GM21381 (cell line): ENCODE results near the gene SEZ6L.

Experiments used
- ATAC-seq: cut with Tn5 transposase; IDR thresholded peaks from one replicate; pipeline ENCODE4 v1.9.1; 2021; ENCODE audit warnings: mild to moderate bottlenecking, moderate library complexity; ENCODE audit not compliant: unreplicated experiment

Gene SEZ6L

GRCh38 chr22:26239581-26239980 is 70.3 kb downstream of the SEZ6L start:
- ATAC-seq = no peak

DNA sequence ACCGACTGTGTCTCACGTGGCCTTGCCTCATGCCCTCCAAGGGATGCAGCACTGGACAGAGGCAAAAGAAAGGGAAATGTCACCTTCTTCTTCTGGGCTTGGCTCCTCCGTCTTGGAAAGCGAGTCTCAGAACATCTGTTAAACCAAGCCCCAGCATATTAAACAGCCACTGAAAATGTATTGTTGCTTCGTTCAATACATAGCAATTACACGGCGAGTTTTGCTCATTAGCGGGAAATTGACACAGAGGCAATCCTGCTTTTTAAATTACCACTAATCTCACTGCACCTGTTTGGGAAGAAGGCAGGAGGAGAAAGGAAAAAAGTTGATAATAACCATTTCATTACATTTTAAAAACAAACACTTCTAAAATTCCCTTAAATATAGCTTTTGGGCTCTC is 72.1 kb downstream of the SEZ6L start:
- ATAC-seq = no peak

DNA sequence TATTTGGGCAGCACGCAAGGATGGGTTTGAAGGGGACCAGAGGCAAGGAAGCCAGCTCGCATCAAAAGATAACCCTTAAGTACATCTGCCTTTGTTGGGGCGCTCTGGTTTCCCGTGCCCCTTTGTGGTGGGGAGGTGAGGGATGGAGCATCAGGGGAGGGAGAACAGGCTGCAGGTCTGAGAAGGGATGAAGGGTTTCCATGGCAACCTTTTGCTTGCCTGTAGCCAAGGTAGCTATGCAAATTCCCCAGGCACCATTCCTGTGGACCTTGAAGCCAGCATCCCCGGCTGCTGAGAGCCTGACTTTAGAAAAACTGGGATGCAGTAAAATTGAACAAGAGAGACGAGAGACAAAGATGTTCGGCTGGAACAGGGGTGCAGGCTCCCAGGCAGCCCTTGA is 75.7 kb downstream of the SEZ6L start:
- ATAC-seq = no peak

DNA sequence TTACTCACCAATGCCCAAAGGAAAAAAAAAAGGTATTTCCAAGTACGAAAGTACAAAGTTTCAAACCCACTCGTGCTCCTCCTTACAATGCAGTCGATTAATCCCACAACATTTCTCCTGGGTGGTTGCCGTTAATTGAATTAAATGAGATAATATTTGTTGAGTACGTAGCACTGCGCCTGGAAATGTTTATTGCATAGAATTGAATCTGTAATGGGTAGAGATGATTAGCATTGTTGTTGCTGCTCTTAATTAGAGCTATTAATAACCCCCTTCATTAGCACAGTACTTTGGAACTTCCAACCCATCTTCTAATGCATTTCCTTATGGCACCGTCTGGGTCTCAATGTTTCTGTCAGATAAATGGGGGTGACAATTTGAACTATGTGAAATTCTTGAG is 77.3 kb downstream of the SEZ6L start:
- no peak for ATAC-seq

DNA sequence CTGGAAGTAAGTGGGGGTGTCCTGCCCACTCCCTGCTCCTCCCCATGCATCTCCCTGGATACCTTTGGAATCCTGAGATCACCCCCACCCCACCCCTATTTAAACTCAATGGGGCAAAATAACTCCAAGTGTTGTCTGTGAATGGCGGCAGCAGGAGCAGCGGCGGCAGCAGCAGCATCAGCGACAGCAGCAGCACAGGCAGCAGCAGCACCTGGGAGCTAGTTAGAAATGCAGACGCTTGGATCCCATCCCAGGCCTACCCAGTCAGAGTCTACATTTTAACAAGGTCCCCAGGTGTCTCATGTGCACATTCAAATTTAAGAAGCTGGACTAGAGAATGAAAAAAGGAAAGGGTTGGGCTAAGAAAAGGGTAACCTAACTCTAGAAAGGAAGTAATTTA is 82.6 kb downstream of the SEZ6L start:
- no peak for ATAC-seq

DNA sequence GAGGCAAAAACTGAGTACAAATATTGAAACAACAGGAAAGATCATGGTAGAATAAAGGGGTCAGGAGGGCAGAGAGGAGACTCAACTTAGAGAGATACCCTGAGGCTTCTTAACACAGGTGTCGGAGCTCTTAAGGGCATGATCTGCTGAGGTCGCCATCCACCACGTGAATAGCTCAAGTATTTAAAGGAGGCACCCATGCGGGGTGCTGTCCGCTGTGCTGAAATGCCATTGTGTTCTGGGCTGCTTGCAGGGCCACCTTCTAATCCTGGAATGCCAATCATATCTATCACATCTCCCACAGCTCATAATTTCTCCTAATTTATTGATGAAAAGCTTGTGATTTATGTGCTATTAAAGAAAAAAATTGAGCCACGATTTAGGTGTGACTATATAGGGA is 90.2 kb downstream of the SEZ6L start:
- ATAC-seq = no peak

- ATAC-seq = no peak
These were observed 94.9 kb downstream of the SEZ6L start for GRCh38 chr22:26264162-26264561.

DNA sequence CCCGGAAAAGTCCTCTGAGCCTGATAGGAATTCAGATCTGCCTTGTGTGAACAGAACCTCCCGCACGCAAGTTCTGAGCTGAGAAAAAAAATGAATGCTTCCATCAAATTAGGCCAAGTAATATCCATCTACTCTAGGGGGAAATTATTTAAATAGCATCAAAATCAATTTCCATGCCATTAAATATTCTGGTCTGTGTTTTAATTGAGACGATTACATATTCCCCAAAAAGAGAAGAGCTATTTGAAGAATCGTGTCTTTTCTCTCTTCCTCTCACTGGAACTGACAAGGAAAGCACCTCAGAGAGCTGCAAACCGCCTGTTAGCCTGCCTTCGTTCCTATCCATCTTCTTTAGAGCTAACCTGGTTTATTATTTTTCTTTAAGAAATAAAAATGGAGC is 96.0 kb downstream of the SEZ6L start:
- no peak for ATAC-seq

GRCh38 chr22:26265909-26266308 is 96.6 kb downstream of the SEZ6L start:
- ATAC-seq = no peak

DNA sequence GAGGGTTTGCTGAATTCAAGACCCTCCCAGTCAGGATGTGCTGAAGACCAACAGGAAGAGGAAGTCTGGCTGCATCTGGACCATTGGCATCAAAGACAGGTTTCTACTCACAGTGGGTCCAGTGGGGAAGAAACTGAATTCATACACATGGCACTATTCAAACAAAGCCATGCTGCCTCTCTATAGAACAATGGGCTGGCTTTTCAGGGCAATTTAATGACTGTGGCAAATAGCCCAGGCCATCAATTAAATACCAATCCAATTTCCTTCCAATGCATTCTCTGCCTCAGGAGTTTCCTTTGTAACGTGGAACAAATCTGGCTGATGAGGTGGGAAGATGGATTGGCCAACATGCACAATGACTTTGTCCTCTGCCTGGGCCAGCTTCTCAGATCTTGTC is 98.6 kb downstream of the SEZ6L start:
- ATAC-seq = no peak

GRCh38 chr22:26269572-26269971 is 100.3 kb downstream of the SEZ6L start:
- ATAC-seq = no peak

DNA sequence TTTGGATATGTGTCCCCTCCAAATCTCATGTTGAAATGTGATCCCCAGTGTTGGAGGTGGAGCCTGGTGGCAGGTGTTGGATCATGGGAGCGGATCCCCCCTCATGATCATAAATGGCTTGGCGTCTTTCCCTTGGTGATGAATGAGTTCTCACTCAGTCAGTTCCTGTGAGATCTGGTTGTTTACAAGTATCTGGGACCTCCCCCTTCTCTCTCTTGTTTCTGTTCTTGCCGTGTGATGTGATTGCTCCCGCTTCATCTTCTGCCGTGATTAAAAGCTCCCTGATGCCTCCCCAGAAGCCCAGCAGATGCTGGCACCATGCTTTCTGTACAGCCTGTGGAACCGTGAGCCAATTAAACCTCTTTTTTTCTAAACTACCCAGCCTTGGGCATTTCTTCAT is 102.2 kb downstream of the SEZ6L start:
- no peak for ATAC-seq

- ATAC-seq = no peak
These were observed 103.9 kb downstream of the SEZ6L start for GRCh38 chr22:26273011-26273675.

DNA sequence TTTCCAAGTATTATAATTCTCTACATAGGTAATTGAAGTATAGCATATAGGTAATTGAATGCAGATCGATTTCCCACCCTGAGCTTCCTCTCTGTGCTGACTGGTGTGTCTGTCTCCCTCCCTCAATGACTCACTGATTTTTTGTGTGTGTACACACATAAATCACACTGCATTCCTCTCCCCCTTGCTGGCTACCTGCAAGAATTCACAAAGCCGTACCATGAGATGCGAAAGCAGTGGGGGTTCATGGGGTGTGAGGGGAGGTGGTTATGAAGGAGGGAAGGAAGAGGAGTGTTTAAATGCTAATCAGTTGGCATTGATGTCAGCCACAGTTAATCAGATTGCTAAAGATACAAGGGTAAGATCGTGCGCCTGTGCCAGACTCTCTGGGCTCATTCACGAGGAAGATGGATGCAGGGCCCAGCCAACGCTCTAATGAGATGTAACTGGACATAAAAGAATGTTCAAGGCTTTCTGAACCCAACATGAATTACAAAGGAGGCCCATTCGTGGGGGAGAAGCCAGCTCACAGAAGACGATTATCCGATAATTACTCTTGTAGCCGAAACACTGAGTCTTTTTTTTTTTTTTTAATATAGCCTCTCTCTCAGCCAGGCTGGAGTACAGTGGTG is 107.4 kb downstream of the SEZ6L start:
- no peak for ATAC-seq

GRCh38 chr22:26281941-26282340 is 112.7 kb downstream of the SEZ6L start:
- no peak for ATAC-seq

GRCh38 chr22:26283330-26283729 is 114.1 kb downstream of the SEZ6L start:
- ATAC-seq = no peak

- no peak for ATAC-seq
These were observed 116.4 kb downstream of the SEZ6L start for GRCh38 chr22:26285632-26286031.

DNA sequence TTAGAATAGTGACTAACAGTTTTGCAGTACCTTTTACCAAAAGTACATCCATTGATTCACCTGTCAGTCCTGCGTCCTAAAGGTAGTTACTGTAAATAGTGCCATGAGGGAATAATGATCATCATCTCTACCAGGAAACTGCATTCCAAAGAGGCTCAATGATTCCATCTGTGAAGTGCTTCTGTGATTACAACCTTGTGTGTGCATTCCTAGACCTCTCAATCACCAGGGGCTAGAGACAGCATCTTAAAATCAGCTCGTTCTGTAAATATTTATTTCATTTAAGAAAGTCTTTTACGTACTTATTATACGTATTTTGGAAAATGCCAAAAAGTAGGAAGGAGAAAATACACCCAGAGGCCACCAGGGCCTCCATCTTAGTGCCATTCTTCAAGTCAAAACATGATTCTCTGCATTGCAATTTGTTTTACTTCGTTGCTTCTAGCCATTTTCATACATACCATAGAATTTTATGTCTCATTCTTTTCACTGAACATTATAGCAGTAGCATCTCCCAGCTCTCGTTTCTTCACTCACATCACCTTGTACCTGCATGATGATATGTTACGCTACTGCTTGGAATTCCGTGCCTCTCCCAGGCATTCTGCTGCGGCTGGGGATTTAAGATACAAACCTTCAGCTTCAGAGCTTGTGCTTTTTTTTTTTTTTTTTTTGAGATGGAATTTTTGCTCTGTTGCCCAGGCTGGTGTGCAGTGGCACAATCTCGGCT is 117.0 kb downstream of the SEZ6L start:
- no peak for ATAC-seq

GRCh38 chr22:26287382-26288225 is 118.3 kb downstream of the SEZ6L start:
- ATAC-seq = no peak

DNA sequence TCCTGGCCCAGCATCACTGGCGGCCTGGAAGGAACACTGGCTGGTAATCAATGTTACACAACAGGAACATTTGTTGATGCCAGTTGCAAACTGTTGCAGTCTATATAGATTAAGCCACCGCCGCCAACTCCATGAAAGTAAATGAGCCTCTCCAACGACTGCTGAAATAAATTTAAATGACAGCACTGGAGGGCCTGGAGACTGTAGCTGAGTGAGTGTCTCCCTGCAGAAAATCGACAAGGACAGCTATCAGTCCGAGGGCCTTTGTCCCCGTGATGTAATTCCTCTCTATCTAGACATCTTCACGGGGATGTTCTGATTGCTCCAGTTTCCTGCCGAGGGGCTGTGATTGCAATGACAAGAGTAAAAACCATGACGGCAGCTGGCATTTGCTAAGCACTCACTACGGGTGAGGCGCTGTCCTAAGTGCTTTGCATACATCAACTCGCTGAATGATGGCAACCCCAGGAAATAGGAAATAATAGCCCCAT is 120.4 kb downstream of the SEZ6L start:
- no peak for ATAC-seq
